Measurements from ENCODE around the gene HMOX1.
"Not testable (repeated sequence)": the region's sequence is repeated elsewhere in the genome, so short reads cannot be mapped to it uniquely, and the experiment has no call there.

The HMOX1 gene

DNA sequence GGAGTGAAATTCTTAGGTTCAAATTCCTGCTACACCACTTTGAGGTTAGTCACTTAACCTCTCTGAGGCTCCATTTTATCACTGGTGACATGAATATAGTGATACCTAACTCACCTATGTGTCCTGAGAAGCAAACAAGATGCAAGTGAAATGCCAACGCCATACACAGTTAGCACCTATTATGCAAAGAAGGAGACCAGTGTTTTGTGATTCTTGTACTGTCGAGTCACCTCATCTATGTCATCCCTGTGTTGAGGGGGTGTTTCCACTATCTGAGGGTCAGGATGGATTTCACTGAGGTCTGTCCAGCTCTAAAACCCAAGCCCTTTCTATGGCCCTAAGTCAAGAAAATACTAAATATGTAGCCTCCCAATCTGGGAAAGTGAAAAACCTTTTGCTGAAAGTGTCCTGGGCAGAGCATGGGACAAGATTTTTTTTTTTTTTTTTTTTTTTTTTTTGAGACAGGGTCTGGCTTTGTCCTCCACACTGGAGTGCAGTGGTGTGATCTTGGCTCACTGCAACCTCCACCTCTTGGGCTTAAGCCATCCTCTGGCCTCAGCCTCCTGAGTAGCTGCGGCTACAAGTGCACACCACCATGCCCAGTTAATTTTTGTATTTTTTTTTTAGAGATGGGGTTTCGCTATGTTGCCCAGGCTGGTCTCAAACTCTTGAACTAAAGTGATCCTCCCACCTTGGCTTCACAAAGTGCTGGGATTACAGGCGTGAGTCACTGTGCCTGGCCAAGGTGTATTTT, 14.1 kb downstream of the HMOX1 start:
- Histone ChIP-seq H3K27ac (ENCODE audit: low read length) (no peak overlapping the region), H3K27me3 (replicated peaks; ENCODE audit: insufficient read depth, low read length) (no peaks in the 10 kb centered on the region), H3K36me3 (replicated peaks; ENCODE audit: insufficient read depth, low read length) (no peaks in the 10 kb centered on the region), H3K79me2 (ENCODE audit: low read length) (no peaks in the 10 kb centered on the region), H3K9me3 (replicated peaks; ENCODE audit: insufficient read depth, low read length) (no peaks in the 10 kb centered on the region), H2AFZ (ENCODE audit: low read length) (no peak overlapping the region), H3K4me1 (ENCODE audit: low read length) (peaks cover 10% of the 10 kb centered on the region; the same call in 1 of the 2 replicates), H3K4me3 (ENCODE audit: low read length) (no peak overlapping the region), H3K9me2 (replicated peaks; ENCODE audit: insufficient read depth, low read length) (no peaks in the 10 kb centered on the region), H3K4me2 (ENCODE audit: low read depth, low read length) (no peak overlapping the region), H3F3A (ENCODE audit: insufficient read depth, low read length) (no peaks in the 10 kb centered on the region), H4K20me1 (ENCODE audit: insufficient read depth, low read length) (no peaks in the 10 kb centered on the region), H3K9ac (ENCODE audit: low read length) (no peak overlapping the region)
- no peak for DNase-seq
- no peak for TF ChIP-seq EZH2 (optimal IDR thresholded peaks at IDR 0.05; ENCODE audit: low read depth, low read length)
- TF ChIP-seq, protein P1, sequence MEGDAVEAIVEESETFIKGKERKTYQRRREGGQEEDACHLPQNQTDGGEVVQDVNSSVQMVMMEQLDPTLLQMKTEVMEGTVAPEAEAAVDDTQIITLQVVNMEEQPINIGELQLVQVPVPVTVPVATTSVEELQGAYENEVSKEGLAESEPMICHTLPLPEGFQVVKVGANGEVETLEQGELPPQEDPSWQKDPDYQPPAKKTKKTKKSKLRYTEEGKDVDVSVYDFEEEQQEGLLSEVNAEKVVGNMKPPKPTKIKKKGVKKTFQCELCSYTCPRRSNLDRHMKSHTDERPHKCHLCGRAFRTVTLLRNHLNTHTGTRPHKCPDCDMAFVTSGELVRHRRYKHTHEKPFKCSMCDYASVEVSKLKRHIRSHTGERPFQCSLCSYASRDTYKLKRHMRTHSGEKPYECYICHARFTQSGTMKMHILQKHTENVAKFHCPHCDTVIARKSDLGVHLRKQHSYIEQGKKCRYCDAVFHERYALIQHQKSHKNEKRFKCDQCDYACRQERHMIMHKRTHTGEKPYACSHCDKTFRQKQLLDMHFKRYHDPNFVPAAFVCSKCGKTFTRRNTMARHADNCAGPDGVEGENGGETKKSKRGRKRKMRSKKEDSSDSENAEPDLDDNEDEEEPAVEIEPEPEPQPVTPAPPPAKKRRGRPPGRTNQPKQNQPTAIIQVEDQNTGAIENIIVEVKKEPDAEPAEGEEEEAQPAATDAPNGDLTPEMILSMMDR (IDR thresholded peaks at IDR 0.05; ENCODE audit: low read length), result no peak
- no peak for TF ChIP-seq EZH2phosphoT487 (IDR thresholded peaks at IDR 0.05; ENCODE audit: low read length)

DNA sequence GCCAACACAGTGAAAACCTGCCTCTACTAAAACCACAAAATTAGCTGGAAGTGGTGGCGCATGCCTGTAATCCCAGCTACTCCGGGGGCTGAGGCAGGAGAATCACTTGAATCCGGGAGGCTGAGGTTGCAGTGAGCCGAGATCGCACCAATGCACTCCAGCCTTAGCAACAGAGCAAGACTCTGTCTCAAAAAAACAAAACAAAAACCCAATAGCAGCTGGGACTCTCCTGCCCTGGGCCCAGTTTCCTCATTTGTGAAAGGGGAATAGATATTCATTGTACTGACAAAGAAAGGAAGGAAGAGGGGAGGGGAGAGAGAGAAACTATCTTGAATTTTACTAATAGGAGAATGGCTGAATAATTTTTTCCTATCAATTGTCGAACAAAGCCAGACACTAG, 15.7 kb downstream of the HMOX1 start:
- not testable (repeated sequence) for H3K4me2 ChIP-seq (ENCODE audit: low read depth, low read length); H3K9me2 ChIP-seq (replicated peaks; ENCODE audit: insufficient read depth, low read length); H3K27ac ChIP-seq (ENCODE audit: low read length); H3F3A ChIP-seq (ENCODE audit: insufficient read depth, low read length); H3K36me3 ChIP-seq (replicated peaks; ENCODE audit: insufficient read depth, low read length); H3K4me3 ChIP-seq (ENCODE audit: low read length); H2AFZ ChIP-seq (ENCODE audit: low read length); H4K20me1 ChIP-seq (ENCODE audit: insufficient read depth, low read length); DNase-seq; H3K9ac ChIP-seq (ENCODE audit: low read length); H3K27me3 ChIP-seq (replicated peaks; ENCODE audit: insufficient read depth, low read length); H3K9me3 ChIP-seq (replicated peaks; ENCODE audit: insufficient read depth, low read length)
- Histone ChIP-seq H3K79me2 (ENCODE audit: low read length) (peaks cover 16% of the 10 kb centered on the region), H3K4me1 (ENCODE audit: low read length) (peaks cover 15% of the 10 kb centered on the region)

DNA sequence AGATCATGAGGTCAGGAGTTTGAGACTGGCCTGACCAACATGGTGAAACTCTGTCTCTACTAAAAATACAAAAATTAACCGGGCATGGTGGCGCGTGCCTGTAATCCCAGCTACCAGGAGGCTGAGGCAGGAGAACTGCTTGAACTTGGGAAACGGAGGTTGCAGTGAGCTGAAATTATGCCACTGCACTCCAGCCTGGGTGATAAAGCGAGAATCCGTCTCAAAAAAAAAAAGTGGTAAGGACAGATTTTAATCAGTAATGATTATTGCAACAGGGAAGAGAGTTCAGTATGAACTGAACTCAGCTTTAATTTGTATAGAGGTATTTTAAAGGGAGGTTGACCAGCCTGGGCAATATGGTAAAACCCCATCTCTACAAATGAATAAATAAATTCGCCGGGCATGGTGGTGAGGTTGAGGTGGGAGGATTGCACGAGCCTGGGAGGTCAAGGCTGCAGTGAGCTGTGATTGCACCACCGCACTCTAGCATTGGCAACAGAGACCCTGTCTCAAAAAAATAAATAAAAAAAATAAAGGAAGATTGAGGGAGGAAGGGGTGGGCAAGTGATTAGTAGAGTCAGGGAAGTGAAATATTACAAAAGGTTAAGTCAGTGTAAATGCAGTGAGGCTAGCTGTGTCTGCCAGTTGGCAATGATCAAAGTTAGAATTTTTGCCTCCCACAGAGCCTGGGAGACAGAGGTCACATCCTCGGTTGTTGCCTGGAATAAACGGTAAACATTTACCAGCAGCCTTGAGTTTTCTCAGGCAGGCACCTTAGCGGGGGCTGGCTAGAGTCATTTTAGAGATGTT, 16.4 kb downstream of the HMOX1 start:
- Histone ChIP-seq H3K4me3 (ENCODE audit: low read length) (no peak overlapping the region), H2AFZ (ENCODE audit: low read length) (no peak overlapping the region), H4K20me1 (ENCODE audit: insufficient read depth, low read length) (no peaks in the 10 kb centered on the region), H3K27ac (ENCODE audit: low read length) (no peak overlapping the region), H3F3A (ENCODE audit: insufficient read depth, low read length) (no peaks in the 10 kb centered on the region), H3K79me2 (ENCODE audit: low read length) (peaks cover 22% of the 10 kb centered on the region), H3K36me3 (replicated peaks; ENCODE audit: insufficient read depth, low read length) (no peaks in the 10 kb centered on the region), H3K4me1 (ENCODE audit: low read length) (peaks cover 9% of the 10 kb centered on the region), H3K9me3 (replicated peaks; ENCODE audit: insufficient read depth, low read length) (no peaks in the 10 kb centered on the region), H3K9me2 (replicated peaks; ENCODE audit: insufficient read depth, low read length) (no peaks in the 10 kb centered on the region), H3K27me3 (replicated peaks; ENCODE audit: insufficient read depth, low read length) (no peaks in the 10 kb centered on the region), H3K4me2 (ENCODE audit: low read depth, low read length) (no peak overlapping the region), H3K9ac (ENCODE audit: low read length) (no peak overlapping the region)
- no peak for TF ChIP-seq EZH2 (optimal IDR thresholded peaks at IDR 0.05; ENCODE audit: low read depth, low read length)
- no peak for TF ChIP-seq EZH2phosphoT487 (IDR thresholded peaks at IDR 0.05; ENCODE audit: low read length)
- TF ChIP-seq, protein P1 (IDR thresholded peaks at IDR 0.05; ENCODE audit: low read length), result no peak
- no peak for DNase-seq

DNA sequence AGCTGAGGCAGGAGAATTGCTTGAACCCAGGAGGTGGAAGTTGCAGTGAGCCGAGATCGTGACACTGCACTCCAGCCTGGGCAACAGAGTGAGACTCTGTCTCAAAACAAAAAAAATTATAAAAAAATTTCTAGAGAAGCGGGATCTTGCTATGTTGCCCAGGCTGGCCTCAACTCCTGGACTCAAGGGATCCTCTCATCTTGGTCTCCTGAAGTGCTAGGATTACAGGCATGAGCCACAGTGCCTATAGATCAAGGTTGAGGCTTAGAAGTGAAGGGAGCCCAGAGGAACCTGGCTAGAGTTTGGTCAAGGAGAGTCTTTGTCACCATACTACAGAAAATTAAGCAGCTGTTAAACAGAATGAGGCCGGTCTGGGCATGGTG, 17.7 kb downstream of the HMOX1 start:
- Histone ChIP-seq H3K27ac (ENCODE audit: low read length) (no peak overlapping the region), H3K4me2 (ENCODE audit: low read depth, low read length) (no peak overlapping the region), H3F3A (ENCODE audit: insufficient read depth, low read length) (no peaks in the 10 kb centered on the region), H3K9ac (ENCODE audit: low read length) (no peak overlapping the region), H2AFZ (ENCODE audit: low read length) (no peak overlapping the region), H4K20me1 (ENCODE audit: insufficient read depth, low read length) (no peaks in the 10 kb centered on the region), H3K4me3 (ENCODE audit: low read length) (no peak overlapping the region), H3K9me2 (replicated peaks; ENCODE audit: insufficient read depth, low read length) (no peaks in the 10 kb centered on the region), H3K27me3 (replicated peaks; ENCODE audit: insufficient read depth, low read length) (no peaks in the 10 kb centered on the region), H3K36me3 (replicated peaks; ENCODE audit: insufficient read depth, low read length) (no peaks in the 10 kb centered on the region), H3K79me2 (ENCODE audit: low read length) (peaks cover 35% of the 10 kb centered on the region), H3K9me3 (replicated peaks; ENCODE audit: insufficient read depth, low read length) (no peaks in the 10 kb centered on the region), H3K4me1 (ENCODE audit: low read length) (peaks cover 7% of the 10 kb centered on the region)
- TF ChIP-seq EZH2 (optimal IDR thresholded peaks at IDR 0.05; ENCODE audit: low read depth, low read length), result no peak
- TF ChIP-seq, protein P1 (IDR thresholded peaks at IDR 0.05; ENCODE audit: low read length), result no peak
- TF ChIP-seq EZH2phosphoT487 (IDR thresholded peaks at IDR 0.05; ENCODE audit: low read length), result no peak
- no peak for DNase-seq

Measured in MM.1S (cell line).